NCI-H446 (cell line): ENCODE data around the gene ACO2.

Source experiments
- DNase-seq, 2 experiments: peaks; one replicate each; lab custom pipeline; 2025; lab: John Stamatoyannopoulos, UW

Gene ACO2

GRCh38 chr22:41488596-41489385 lies 19.9 kb downstream of the ACO2 start:
- no peak for DNase-seq

- DNase-seq = no peak
These were observed 22.6 kb downstream of the ACO2 start for GRCh38 chr22:41491374-41492100.

- no peak for DNase-seq
These were observed 29.5 kb downstream of the ACO2 start for GRCh38 chr22:41498303-41498835.

GRCh38 chr22:41499624-41500280 lies 30.8 kb downstream of the ACO2 start:
- no peak for DNase-seq

GRCh38 chr22:41500303-41500702 lies 31.4 kb downstream of the ACO2 start:
- DNase-seq = no peak

GRCh38 chr22:41501209-41501608 lies 32.3 kb downstream of the ACO2 start:
- DNase-seq = no peak

GRCh38 chr22:41504397-41504796 lies 35.5 kb downstream of the ACO2 start:
- no peak for DNase-seq

GRCh38 chr22:41504816-41505215 lies 35.9 kb downstream of the ACO2 start:
- no peak for DNase-seq

- no peak for DNase-seq
These were observed 36.7 kb downstream of the ACO2 start for GRCh38 chr22:41505511-41506220.

GRCh38 chr22:41507330-41508063 lies 38.6 kb downstream of the ACO2 start:
- no peak for DNase-seq

- DNase-seq = no peak
These were observed 39.9 kb downstream of the ACO2 start for GRCh38 chr22:41508770-41509170.

GRCh38 chr22:41511521-41511968 lies 42.6 kb downstream of the ACO2 start:
- no peak for DNase-seq

- DNase-seq = no peak
These were observed 43.7 kb downstream of the ACO2 start for GRCh38 chr22:41512421-41513194.

GRCh38 chr22:41513391-41513790 lies 44.5 kb downstream of the ACO2 start:
- DNase-seq = no peak

GRCh38 chr22:41516462-41516861 lies 47.5 kb downstream of the ACO2 start:
- DNase-seq = no peak

GRCh38 chr22:41517172-41518047 lies 48.5 kb downstream of the ACO2 start:
- peak in 1 of 2 experiments; percentile 60 for DNase-seq

GRCh38 chr22:41518048-41518347 lies 49.1 kb downstream of the ACO2 start:
- no peak for DNase-seq

GRCh38 chr22:41521126-41521525 lies 52.2 kb downstream of the ACO2 start:
- DNase-seq = peak in 1 of 2 experiments; percentile 31

- no peak for DNase-seq
These were observed 53.9 kb downstream of the ACO2 start for GRCh38 chr22:41522813-41523212.
